ENCODE measurements around the gene PML. TPM values are rescaled to one million over a fixed set of nuclear protein-coding genes. Genes with fewer than 3 reads are reported as not detected.

Gene PML
- total and polyA plus RNA-seq, 9 of the 15 experiments (the other 6 are each of a cell fraction or from before 2014, with no cell fraction given): 5.0 to 50.7 (median 10.1) TPM

DNA sequence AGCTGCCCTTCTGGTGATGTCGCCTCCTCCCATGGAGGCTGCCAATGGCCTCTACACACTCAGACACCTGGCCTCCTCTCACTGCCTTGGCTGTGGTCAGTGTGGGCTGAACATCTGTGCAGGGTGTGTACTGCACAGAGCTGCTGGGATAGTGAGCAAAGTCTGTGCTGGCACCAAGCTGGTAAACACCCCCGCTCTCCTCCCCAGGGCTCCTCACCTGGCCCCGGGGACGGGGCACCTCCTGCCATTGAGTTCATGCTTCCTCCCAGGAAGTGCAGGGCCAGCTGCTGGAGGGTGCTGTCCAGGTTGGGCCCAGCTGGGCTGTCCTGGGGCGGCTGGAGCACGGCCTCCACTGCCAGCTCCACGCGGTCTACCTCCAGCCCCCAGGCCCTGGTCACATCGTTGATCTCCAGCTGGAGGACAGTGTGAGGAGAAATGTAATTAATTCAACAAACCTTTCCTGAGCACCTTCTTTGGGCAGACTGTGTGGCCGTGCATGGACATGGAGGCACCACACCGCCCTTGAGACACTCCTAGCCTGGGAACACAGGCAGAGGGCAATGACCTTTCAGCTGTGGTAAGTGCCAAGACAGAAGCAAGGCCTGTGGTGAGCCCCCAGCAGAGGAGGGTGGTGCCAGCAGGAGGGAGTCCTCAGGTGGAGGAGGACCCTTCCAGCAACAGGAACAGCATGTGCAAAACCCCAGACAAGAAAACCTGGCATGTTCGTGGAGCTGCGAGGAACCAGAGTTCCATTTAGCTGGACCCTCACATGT is 9.2 kb upstream of the PML start:
- ATAC-seq (no peak), FAIRE-seq (no peak), DNase-seq (ENCODE audit: extremely low read depth in 1 of 4, low spot score in 3 of 4) (no peak)
- no peaks in the 10 kb centered on the region for H3K36me3 ChIP-seq (ENCODE audit: control insufficient read depth, insufficient read depth, low read length)
- POLR2A ChIA-PET: interaction anchor here (0.6 to 1.4 kb wide), 2 partner anchors 10 to 1258 kb away, joined by 3 read pairs; no protein-coding TSS in a partner anchor
- TF ChIP-seq, protein P1, sequence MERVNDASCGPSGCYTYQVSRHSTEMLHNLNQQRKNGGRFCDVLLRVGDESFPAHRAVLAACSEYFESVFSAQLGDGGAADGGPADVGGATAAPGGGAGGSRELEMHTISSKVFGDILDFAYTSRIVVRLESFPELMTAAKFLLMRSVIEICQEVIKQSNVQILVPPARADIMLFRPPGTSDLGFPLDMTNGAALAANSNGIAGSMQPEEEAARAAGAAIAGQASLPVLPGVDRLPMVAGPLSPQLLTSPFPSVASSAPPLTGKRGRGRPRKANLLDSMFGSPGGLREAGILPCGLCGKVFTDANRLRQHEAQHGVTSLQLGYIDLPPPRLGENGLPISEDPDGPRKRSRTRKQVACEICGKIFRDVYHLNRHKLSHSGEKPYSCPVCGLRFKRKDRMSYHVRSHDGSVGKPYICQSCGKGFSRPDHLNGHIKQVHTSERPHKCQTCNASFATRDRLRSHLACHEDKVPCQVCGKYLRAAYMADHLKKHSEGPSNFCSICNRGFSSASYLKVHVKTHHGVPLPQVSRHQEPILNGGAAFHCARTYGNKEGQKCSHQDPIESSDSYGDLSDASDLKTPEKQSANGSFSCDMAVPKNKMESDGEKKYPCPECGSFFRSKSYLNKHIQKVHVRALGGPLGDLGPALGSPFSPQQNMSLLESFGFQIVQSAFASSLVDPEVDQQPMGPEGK (CRISPR knock-in tag; IDR thresholded peaks at IDR 0.05; ENCODE audit: borderline replicate concordance): no peak
- TF ChIP-seq, protein P2, sequence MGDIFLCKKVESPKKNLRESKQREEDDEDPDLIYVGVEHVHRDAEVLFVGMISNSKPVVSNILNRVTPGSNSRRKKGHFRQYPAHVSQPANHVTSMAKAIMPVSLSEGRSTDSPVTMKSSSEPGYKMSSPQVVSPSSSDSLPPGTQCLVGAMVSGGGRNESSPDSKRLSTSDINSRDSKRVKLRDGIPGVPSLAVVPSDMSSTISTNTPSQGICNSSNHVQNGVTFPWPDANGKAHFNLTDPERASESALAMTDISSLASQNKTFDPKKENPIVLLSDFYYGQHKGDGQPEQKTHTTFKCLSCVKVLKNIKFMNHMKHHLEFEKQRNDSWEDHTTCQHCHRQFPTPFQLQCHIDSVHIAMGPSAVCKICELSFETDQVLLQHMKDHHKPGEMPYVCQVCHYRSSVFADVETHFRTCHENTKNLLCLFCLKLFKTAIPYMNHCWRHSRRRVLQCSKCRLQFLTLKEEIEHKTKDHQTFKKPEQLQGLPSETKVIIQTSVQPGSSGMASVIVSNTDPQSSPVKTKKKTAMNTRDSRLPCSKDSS (IDR thresholded peaks at IDR 0.05; ENCODE audit: low read depth, partially characterized antibody): no peak
- TF ChIP-seq COPS2 (conservative IDR thresholded peaks at IDR 0.05): no peak
- TF ChIP-seq, protein P3, sequence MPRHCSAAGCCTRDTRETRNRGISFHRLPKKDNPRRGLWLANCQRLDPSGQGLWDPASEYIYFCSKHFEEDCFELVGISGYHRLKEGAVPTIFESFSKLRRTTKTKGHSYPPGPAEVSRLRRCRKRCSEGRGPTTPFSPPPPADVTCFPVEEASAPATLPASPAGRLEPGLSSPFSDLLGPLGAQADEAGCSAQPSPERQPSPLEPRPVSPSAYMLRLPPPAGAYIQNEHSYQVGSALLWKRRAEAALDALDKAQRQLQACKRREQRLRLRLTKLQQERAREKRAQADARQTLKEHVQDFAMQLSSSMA (CRISPR knock-in tag; IDR thresholded peaks at IDR 0.05): no peak
- TF ChIP-seq, protein P4, sequence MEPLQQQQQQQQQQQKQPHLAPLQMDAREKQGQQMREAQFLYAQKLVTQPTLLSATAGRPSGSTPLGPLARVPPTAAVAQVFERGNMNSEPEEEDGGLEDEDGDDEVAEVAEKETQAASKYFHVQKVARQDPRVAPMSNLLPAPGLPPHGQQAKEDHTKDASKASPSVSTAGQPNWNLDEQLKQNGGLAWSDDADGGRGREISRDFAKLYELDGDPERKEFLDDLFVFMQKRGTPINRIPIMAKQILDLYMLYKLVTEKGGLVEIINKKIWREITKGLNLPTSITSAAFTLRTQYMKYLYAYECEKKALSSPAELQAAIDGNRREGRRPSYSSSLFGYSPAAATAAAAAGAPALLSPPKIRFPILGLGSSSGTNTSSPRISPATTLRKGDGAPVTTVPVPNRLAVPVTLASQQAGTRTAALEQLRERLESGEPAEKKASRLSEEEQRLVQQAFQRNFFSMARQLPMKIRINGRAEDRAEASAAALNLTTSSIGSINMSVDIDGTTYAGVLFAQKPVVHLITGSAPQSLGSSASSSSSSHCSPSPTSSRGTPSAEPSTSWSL (CRISPR knock-in tag; IDR thresholded peaks at IDR 0.05; ENCODE audit: borderline replicate concordance): no peak
- no peaks in the 10 kb centered on the region for H3K9me3 ChIP-seq (replicated peaks; ENCODE audit: control insufficient read depth, insufficient read depth, low read depth, low read length)
- in situ Hi-C loops (cut with MboI) (no loop called here), intact Hi-C loops (cut with micrococcal nuclease) (no loop called here)
- no peak overlapping the region for H3K4me2 ChIP-seq (ENCODE audit: insufficient read depth, low read length)
- H3K9me1 ChIP-seq (ENCODE audit: control insufficient read depth, insufficient read depth, low read length): no peaks in the 10 kb centered on the region
- peaks cover under 1% of the 10 kb centered on the region; the same call in 1 of the 3 replicates for H3K79me2 ChIP-seq (ENCODE audit: control insufficient read depth, insufficient read depth, low read length)
- no peak overlapping the region for H3K27ac ChIP-seq (ENCODE audit: extremely low read depth, low read depth, low read length)
- 79% methylated on average over 13 of the region's 13 CpGs for WGBS (ENCODE audit: insufficient coverage, low coverage, missing lambda C conversion rate)
- H3K4me3 ChIP-seq: no peak overlapping the region
- no peaks in the 10 kb centered on the region for H4K20me1 ChIP-seq (replicated peaks; ENCODE audit: control insufficient read depth, insufficient read depth, low read length)
- H3K9ac ChIP-seq (ENCODE audit: insufficient read depth in 1 of 2, low read depth in 2 of 2, low read length in 2 of 2): peak overlapping the region in 1 of 2 experiments; percentile 40; a peak in 1 of 4 replicates
- no peaks in the 10 kb centered on the region for H3K27me3 ChIP-seq (ENCODE audit: control insufficient read depth in 2 of 2, insufficient read depth in 2 of 2, low read length in 2 of 2)
- CTCF ChIA-PET (ENCODE audit: low intra/inter-chr PET ratio): no interaction called here
- BruUV-seq (replicated peaks): no TSS peak
- H2AFZ ChIP-seq (ENCODE audit: low read depth, low read length): no peak overlapping the region
- peaks cover 19 to 33% of the 10 kb centered on the region in 2 experiments for H3K4me1 ChIP-seq (replicated peaks in 1 of 2; ENCODE audit: control insufficient read depth in 2 of 2, insufficient read depth in 2 of 2, low read length in 2 of 2)

Measured in K562 (cell line).